ENCODE results near the gene SH2D1B. TPM values are rescaled to one million over a fixed set of nuclear protein-coding genes. Genes with fewer than 3 reads are reported as not detected.
"Not testable (repeated sequence)": the region's sequence is repeated elsewhere in the genome, so short reads cannot be mapped to it uniquely, and the experiment has no call there.

The SH2D1B gene
- not detected for total RNA-seq

- H3K4me1 ChIP-seq = no peaks in the 10 kb centered on the region
- ATAC-seq = no peak
- H3K27ac ChIP-seq = no peak within 1 kb of the TSS
- intact Hi-C loops (cut with DNase I) = no loop called here
- 65 to 66% methylated on average over 2 to 3 of the region's 3 CpGs for WGBS, 2 donors
- TF ChIP-seq CTCF (IDR thresholded peaks at IDR 0.05) (no peak), POLR2A (IDR thresholded peaks at IDR 0.05) (no peak)
- H3K9me3 ChIP-seq = no peaks in the 10 kb centered on the region
- H3K4me3 ChIP-seq = no peak within 1 kb of the TSS
- no peak for DNase-seq
- H3K36me3 ChIP-seq (replicated peaks in 1 of 2; ENCODE audit: insufficient read depth in 1 of 2, low read depth in 2 of 2) = no peaks in the 10 kb centered on the region
- no peaks in the 10 kb centered on the region for H3K27me3 ChIP-seq
Observed at GRCh38 chr1:162412002-162412401, at the start of gene SH2D1B. Gene SH2D1B (minus strand): TSS chr1:162412136. CDS start chr1:162412016, 120 bp downstream.

- no peak for ATAC-seq
- Histone ChIP-seq H3K4me1 (no peaks in the 10 kb centered on the region), H3K27me3 (no peaks in the 10 kb centered on the region), H3K9me3 (no peaks in the 10 kb centered on the region), H3K27ac (no peak overlapping the region), H3K4me3 (no peak overlapping the region), H3K36me3 (replicated peaks in 1 of 2; ENCODE audit: insufficient read depth in 1 of 2, low read depth in 2 of 2) (no peaks in the 10 kb centered on the region)
- DNase-seq = no peak
- intact Hi-C loops (cut with DNase I) = no loop called here
- 74 to 84% methylated on average over 5 of the region's 5 CpGs for WGBS, 2 donors
- no peak for TF ChIP-seq POLR2A (IDR thresholded peaks at IDR 0.05)
- TF ChIP-seq CTCF (IDR thresholded peaks at IDR 0.05) = no peak
Observed at GRCh38 chr1:162458236-162458635, 46.3 kb upstream of the SH2D1B start.

- Histone ChIP-seq H3K36me3 (replicated peaks in 1 of 2; ENCODE audit: insufficient read depth in 1 of 2, low read depth in 2 of 2) (no peaks in the 10 kb centered on the region), H3K4me3 (no peak overlapping the region), H3K4me1 (no peaks in the 10 kb centered on the region), H3K27ac (no peak overlapping the region), H3K27me3 (no peaks in the 10 kb centered on the region), H3K9me3 (no peaks in the 10 kb centered on the region)
- WGBS, 2 donors = 77 to 80% methylated on average over 4 of the region's 4 CpGs
- TF ChIP-seq CTCF (IDR thresholded peaks at IDR 0.05) = no peak
- no peak for TF ChIP-seq POLR2A (IDR thresholded peaks at IDR 0.05)
- DNase-seq (no peak), ATAC-seq (no peak)
- intact Hi-C loops (cut with DNase I) = no loop called here
Observed at GRCh38 chr1:162456323-162456722, 44.4 kb upstream of the SH2D1B start.

GRCh38 chr1:162454361-162454760 is 42.4 kb upstream of the SH2D1B start:
- ATAC-seq; H3K27me3 ChIP-seq; H3K9me3 ChIP-seq; H3K4me3 ChIP-seq; H3K4me1 ChIP-seq; intact Hi-C loops (cut with DNase I); H3K27ac ChIP-seq; DNase-seq; H3K36me3 ChIP-seq (replicated peaks in 1 of 2; ENCODE audit: insufficient read depth in 1 of 2, low read depth in 2 of 2): not testable (repeated sequence)
- WGBS, 2 donors = 89 to 94% methylated on average over 3 of the region's 3 CpGs

- Histone ChIP-seq H3K4me3 (no peak overlapping the region), H3K27me3 (no peaks in the 10 kb centered on the region), H3K4me1 (no peaks in the 10 kb centered on the region), H3K9me3 (no peaks in the 10 kb centered on the region), H3K36me3 (replicated peaks in 1 of 2; ENCODE audit: insufficient read depth in 1 of 2, low read depth in 2 of 2) (no peaks in the 10 kb centered on the region), H3K27ac (no peak overlapping the region)
- TF ChIP-seq POLR2A (IDR thresholded peaks at IDR 0.05) = no peak
- TF ChIP-seq CTCF (IDR thresholded peaks at IDR 0.05) = no peak
- intact Hi-C loops (cut with DNase I) = no loop called here
- DNase-seq (no peak), ATAC-seq (no peak)
- 72 to 85% methylated on average over 2 of the region's 2 CpGs for WGBS, 2 donors
Observed at GRCh38 chr1:162446946-162447345, 35.0 kb upstream of the SH2D1B start.

All from body of pancreas (tissue), 4 donors.